HG03196 (cell line): ENCODE data around the gene RNU6-8.
A peak's percentile ranks its signal among the peaks of the same experiment; 100 is the strongest.

Source experiments
- ATAC-seq: cut with Tn5 transposase; IDR thresholded peaks from one replicate; pipeline ENCODE4 v1.9.1; 2021; ENCODE audit not compliant: unreplicated experiment

Gene RNU6-8

GRCh38 chr14:32205554-32205953 is 2.5 kb upstream of the RNU6-8 start:
- ATAC-seq = no peak

DNA sequence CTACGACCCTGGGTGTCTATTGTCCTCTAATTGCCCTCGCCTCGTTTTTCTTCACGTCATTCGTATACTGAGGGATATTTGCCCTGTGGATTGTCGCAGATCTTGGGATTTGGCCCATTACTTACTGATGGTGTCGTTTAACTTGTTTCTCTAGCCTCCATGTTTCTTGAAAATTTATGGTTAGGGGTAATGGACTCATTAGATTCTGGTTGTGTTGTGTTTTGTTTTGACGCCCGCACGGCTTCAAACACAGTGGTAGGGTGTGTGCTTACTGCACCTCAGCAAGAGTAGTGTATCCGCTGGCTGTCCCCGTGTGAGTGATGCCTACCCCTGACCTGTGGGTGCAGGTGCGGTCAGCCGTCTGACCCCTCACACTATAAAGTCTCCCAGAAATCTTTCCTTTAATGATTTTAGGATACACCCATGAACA is 874 bp upstream of the RNU6-8 start:
- no peak for ATAC-seq

GRCh38 chr14:32202491-32202997 is 525 bp downstream of the RNU6-8 start:
- no peak for ATAC-seq

GRCh38 chr14:32201816-32202490 is 1.1 kb downstream of the RNU6-8 start, which contains the start of gene RNU6-7:
RNU6-7 (plus strand) TSS chr14:32202045.
- no peak for ATAC-seq

DNA sequence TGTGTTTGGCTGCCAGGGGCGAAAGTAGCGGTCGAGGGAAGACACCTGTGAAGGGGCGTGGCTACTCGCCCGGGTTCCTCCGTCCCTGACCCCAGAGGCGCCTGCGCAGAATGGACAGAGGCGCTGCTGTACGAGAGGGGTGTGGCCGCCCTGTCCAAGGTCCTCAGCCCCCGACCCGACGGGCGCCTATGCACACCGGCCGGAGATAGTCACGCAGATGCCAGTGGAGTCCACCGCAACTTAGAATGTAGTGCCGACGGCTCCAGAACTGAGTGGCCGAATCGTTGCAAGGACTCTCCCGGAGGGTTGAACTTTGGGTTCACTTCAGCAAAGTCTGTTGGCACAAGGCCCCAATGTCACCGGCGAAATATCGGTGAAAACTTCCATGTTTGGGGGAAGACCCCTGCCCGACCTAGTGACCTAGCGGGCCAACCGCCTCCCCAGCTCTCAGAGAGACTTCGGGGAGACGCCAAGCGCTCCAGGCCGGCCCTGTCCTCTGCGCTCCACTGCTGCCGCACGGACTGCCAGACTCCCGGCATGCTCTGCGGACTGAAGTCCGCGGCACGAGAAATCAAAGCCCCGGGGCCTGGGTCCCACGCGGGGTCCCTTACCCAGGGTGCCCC is 1.8 kb downstream of the RNU6-8 start:
- ATAC-seq = peak; percentile 59

- ATAC-seq = no peak
Measured at GRCh38 chr14:32200368-32201192, 2.5 kb downstream of the RNU6-8 start.

- ATAC-seq = peak; percentile 40
Measured at GRCh38 chr14:32197919-32198318, 5.2 kb downstream of the RNU6-8 start.

DNA sequence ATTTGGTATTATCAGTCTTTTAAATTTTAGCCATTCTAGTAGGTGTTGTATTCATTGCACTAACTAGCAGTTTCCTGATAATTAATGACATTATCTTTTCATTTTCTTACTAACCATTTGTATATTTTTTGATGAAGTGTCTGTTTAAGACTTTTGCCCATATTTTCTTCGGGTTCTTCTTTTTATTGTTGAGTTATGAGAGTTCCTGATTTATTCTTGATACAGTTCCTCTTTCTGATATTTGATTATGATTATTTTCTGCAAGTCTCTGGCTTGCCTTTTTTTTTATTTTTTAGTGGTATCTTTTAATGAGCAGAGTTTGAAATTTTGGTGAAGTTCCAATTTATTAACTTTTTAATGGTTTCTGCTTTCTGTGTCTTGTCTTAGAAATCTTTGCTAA is 7.4 kb downstream of the RNU6-8 start:
- no peak for ATAC-seq

- ATAC-seq = no peak
Measured at GRCh38 chr14:32193532-32193931, 9.5 kb downstream of the RNU6-8 start.

DNA sequence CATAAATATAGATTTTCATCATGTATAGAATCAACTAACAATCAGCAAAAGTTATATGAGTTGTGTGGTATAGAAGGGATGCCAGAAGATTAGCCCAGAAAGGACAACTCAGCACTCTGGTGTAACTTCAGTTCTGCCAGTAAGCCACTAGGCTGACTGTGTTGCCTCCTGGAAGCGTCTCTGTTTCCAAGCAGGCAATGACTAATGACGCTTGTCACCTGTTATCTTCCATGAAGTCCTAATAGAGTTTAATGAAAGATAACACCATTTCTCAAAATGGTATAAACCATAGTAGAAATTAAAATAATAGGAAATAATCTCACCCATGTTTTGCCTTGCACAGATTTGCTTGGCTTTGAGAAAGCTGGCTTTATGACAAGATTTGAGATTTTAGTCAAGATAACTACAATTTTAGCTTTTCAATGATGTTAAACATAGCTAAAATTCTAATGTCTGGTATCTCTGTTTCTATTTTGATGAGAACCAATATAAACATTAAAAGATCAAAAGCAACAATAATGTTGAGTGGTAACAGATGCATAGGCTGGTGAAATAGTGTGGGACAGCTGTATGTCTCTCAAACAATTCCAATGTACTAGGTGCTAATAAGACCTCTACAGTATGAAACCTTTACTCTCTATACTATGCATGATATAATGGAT is 10.2 kb downstream of the RNU6-8 start:
- no peak for ATAC-seq

DNA sequence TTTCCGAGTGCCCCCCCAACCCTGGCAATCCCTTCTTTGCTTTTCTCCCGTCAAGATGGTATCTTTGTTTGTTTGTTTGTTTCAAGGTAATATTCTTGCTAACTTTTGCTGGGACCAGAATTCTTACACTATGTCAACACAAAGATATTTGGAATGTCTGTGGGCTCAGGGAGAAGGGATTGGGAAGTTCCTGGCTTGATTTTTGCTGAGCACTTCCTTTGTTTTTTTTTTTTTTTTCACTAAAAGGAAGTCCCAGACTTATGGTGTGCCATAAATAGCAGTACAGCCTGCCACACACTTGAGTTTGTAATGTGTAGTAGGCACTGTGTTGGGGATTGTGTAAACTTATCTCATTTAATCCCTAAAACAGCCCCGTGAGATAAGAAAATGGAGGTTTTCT is 12.4 kb downstream of the RNU6-8 start:
- ATAC-seq = no peak

GRCh38 chr14:32189811-32190210 is 13.3 kb downstream of the RNU6-8 start:
- no peak for ATAC-seq

DNA sequence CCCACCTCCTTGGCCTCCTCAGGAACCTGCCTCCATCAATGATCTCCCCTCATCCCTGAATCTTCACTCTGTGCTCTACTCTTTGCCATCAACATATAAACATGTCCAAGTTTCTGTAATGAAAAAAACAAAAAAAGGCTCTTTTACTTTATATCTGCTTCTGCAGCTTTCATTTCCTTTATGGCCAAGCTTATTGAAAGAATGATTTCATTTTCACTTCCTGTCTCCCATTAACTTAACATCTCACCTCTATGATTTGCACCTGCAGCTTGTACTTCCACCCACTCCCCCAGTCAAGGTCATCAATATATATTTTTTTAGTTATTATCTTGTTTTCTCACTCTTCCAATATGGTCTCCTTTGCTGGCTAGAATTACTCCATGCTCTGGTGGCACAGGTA is 16.8 kb downstream of the RNU6-8 start:
- ATAC-seq = no peak

DNA sequence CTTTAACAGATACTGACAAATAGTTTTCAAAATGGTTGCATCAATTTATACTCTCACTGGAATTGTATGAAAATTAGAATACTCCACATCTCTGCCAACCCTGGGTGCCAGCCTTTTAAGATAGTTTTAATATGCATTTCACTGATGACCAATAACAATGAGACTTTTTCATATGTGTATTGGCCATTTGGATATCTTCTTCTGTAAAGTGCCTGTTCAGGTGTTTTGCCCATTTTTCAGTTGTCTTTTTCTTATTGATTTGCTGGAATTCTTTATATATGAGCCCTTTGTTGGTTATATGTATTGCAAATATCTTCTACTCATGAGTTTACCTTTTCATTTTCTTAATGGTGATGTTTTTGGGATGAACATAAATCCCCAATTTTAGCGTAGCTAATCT is 18.0 kb downstream of the RNU6-8 start:
- no peak for ATAC-seq

DNA sequence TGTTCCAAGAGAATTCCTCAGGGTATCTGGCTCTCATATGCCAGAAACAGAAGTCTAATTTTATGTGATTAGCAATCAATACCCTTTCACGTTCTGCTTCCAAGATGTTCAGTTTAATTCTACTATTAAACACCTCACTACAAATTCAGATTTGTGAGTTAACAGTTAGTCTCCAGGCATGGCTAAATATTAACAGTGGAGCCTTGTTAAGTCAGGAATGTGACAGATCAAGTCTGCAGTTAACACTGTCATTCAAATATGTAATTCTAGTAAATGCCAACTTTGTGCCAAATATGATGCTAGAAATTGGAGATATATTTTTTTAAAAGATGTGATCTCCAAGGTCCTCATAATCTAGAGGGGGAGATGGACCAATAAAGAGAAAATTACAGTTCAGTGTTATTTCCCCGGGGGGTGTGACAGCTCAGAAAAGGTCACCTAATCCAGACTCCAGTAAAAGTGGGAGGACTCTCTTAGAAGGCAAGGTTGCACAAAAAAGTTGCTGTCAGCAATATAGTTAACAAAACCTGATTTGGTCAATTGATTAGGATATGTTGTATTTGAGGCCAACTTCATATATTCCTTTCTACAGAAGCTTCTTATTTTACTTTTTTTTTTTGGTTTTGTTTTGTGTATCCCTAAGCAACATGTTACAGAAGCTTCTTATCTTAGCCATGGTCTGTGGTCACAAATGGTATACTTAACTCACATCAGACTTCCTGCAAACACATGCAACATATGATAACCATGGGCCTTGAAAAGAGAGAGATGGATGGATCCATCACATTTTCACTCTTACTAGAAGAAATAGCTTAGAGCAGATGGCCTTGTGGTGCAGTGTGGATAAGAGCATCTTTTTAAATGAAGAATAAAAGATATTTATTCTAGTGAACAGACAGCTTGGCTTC is 19.7 kb downstream of the RNU6-8 start:
- no peak for ATAC-seq

GRCh38 chr14:32171469-32171868 is 31.6 kb downstream of the RNU6-8 start:
- ATAC-seq = no peak

GRCh38 chr14:32169191-32169590 is 33.9 kb downstream of the RNU6-8 start:
- ATAC-seq = no peak

GRCh38 chr14:32167907-32168306 is 35.2 kb downstream of the RNU6-8 start:
- no peak for ATAC-seq

DNA sequence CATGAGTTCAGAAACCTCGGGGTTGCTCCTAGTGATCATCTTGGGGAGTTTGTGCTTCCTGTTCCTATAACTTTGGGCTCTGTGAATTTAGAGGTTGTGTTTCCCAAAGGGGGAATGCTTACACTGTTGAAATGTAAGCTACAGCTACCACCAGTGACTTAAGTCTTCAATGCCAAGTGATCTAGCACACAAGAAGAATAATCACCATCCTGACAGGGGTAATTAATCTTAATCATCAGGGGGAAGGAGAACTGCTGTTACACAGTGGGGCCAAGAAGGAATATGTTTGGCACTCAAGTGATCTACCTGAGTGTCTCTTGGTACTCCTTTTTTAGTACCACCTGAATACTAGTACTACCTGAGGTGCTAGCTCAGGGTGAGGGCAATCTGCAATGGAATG is 36.1 kb downstream of the RNU6-8 start:
- ATAC-seq = no peak

DNA sequence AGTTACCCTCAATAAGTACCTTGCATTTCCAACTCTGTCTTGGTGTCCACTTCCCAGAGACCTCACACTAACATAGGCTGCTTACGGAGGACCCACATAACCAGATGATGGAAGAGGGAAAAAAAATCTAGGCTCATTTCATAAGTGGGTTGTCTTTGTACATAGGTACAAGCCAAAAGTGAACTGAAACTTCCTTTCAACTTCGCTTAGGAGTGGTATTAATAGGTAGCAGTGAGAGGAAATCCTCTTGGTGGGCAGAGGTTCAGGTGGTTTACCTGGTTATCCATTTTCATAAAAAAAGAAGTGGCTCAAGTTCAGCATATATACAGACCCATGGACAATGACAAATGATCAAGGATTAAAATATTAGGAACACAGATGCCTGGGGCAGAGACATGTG is 37.0 kb downstream of the RNU6-8 start:
- ATAC-seq = no peak
